Measurements from ENCODE around the gene GLS2. TPM values are rescaled to one million over a fixed set of nuclear protein-coding genes. Genes with fewer than 3 reads are reported as not detected.

GLS2 gene
- total and polyA plus RNA-seq, 2 experiments from 2014 or later, result 12.2 to 31.6 TPM

DNA sequence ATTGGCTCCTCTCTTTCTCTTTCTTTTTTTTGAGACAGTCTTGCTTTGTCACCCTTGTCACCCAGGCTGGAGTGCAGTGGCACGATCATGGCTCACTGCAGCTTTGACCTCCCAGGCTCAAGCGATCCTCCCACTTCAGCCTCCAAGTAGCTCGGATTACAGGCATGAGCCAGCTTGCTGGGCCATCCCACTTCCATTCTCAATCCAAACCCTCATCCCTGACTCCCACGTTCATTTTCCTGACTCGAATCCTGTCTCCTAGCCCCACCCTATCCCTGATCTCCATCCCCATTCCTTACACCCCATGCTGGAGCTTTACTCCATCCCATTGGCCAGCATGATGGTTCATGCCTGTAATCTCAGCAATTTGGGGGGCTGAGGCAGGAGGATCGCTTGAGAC lies 11.8 kb downstream of the GLS2 start (continued):
- TF ChIP-seq EZH2phosphoT487 (IDR thresholded peaks at IDR 0.05; ENCODE audit: unreplicated experiment) (no peak), POLR2AphosphoS5 (IDR thresholded peaks at IDR 0.05; ENCODE audit: low read depth) (no peak), ZNF114 (CRISPR knock-in tag; IDR thresholded peaks at IDR 0.05) (no peak), REST (IDR thresholded peaks at IDR 0.05; ENCODE audit: unreplicated experiment) (no peak), EZH2 (IDR thresholded peaks at IDR 0.05; ENCODE audit: low read depth, unreplicated experiment) (no peak)

GRCh38 chr12:56474389-56474788 lies 13.6 kb downstream of the GLS2 start:
- no peak overlapping the region for H3K27ac Mint-ChIP-seq
- no peak for DNase-seq (ENCODE audit: low spot score)
- TF ChIP-seq, protein P1, sequence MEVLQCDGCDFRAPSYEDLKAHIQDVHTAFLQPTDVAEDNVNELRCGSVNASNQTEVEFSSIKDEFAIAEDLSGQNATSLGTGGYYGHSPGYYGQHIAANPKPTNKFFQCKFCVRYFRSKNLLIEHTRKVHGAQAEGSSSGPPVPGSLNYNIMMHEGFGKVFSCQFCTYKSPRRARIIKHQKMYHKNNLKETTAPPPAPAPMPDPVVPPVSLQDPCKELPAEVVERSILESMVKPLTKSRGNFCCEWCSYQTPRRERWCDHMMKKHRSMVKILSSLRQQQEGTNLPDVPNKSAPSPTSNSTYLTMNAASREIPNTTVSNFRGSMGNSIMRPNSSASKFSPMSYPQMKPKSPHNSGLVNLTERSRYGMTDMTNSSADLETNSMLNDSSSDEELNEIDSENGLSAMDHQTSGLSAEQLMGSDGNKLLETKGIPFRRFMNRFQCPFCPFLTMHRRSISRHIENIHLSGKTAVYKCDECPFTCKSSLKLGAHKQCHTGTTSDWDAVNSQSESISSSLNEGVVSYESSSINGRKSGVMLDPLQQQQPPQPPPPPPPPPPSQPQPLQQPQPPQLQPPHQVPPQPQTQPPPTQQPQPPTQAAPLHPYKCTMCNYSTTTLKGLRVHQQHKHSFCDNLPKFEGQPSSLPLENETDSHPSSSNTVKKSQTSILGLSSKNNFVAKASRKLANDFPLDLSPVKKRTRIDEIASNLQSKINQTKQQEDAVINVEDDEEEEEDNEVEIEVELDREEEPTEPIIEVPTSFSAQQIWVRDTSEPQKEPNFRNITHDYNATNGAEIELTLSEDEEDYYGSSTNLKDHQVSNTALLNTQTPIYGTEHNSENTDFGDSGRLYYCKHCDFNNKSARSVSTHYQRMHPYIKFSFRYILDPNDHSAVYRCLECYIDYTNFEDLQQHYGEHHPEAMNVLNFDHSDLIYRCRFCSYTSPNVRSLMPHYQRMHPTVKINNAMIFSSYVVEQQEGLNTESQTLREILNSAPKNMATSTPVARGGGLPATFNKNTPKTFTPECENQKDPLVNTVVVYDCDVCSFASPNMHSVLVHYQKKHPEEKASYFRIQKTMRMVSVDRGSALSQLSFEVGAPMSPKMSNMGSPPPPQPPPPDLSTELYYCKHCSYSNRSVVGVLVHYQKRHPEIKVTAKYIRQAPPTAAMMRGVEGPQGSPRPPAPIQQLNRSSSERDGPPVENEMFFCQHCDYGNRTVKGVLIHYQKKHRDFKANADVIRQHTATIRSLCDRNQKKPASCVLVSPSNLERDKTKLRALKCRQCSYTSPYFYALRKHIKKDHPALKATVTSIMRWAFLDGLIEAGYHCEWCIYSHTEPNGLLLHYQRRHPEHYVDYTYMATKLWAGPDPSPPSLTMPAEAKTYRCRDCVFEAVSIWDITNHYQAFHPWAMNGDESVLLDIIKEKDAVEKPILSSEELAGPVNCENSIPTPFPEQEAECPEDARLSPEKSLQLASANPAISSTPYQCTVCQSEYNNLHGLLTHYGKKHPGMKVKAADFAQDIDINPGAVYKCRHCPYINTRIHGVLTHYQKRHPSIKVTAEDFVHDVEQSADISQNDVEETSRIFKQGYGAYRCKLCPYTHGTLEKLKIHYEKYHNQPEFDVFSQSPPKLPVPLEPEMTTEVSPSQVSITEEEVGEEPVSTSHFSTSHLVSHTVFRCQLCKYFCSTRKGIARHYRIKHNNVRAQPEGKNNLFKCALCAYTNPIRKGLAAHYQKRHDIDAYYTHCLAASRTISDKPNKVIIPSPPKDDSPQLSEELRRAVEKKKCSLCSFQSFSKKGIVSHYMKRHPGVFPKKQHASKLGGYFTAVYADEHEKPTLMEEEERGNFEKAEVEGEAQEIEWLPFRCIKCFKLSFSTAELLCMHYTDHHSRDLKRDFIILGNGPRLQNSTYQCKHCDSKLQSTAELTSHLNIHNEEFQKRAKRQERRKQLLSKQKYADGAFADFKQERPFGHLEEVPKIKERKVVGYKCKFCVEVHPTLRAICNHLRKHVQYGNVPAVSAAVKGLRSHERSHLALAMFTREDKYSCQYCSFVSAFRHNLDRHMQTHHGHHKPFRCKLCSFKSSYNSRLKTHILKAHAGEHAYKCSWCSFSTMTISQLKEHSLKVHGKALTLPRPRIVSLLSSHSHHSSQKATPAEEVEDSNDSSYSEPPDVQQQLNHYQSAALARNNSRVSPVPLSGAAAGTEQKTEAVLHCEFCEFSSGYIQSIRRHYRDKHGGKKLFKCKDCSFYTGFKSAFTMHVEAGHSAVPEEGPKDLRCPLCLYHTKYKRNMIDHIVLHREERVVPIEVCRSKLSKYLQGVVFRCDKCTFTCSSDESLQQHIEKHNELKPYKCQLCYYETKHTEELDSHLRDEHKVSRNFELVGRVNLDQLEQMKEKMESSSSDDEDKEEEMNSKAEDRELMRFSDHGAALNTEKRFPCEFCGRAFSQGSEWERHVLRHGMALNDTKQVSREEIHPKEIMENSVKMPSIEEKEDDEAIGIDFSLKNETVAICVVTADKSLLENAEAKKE (CRISPR knock-in tag; IDR thresholded peaks at IDR 0.05), result no peak
- TF ChIP-seq NANOG (IDR thresholded peaks at IDR 0.05; ENCODE audit: borderline replicate concordance) (no peak), JUNB (IDR thresholded peaks at IDR 0.05; ENCODE audit: unreplicated experiment) (no peak), EZH2 (IDR thresholded peaks at IDR 0.05; ENCODE audit: low read depth, unreplicated experiment) (no peak)
- H3K4me3 Mint-ChIP-seq, result no peak overlapping the region
- no peaks in the 10 kb centered on the region for H3K27me3 ChIP-seq (ENCODE audit: insufficient read depth)
- no peak overlapping the region for H3K27ac ChIP-seq (ENCODE audit: low read depth)
- no peaks in the 10 kb centered on the region; the same call in 1 of the 2 replicates for H3K4me1 ChIP-seq (ENCODE audit: insufficient read depth)
- H3K9me3 Mint-ChIP-seq, result no peaks in the 10 kb centered on the region
- H3K4me1 Mint-ChIP-seq, result peaks cover 6% of the 10 kb centered on the region; the same call in 2 of the 3 replicates
- H3F3A ChIP-seq (replicated peaks; ENCODE audit: low read depth), result peaks cover 9% of the 10 kb centered on the region; the same call in 1 of the 2 replicates
- H3K4me3 ChIP-seq, result no peak overlapping the region
- no peak for ATAC-seq
- no peak overlapping the region for H3K4me2 ChIP-seq
- peaks cover 10% of the 10 kb centered on the region for H3K36me3 ChIP-seq (ENCODE audit: insufficient read depth)
- no peaks in the 10 kb centered on the region for H3K9me2 ChIP-seq (ENCODE audit: insufficient read depth)
- H3K27me3 Mint-ChIP-seq (ENCODE audit: insufficient read depth, low read depth, poor library complexity), result peaks cover 4% of the 10 kb centered on the region
- no peak overlapping the region for H2AFZ ChIP-seq
- peaks cover 29% of the 10 kb centered on the region for H3K36me3 Mint-ChIP-seq (ENCODE audit: low read depth)
- H4K20me1 ChIP-seq (replicated peaks; ENCODE audit: insufficient read depth), result peaks cover 5% of the 10 kb centered on the region; the same call in 1 of the 2 replicates
- H3K79me2 ChIP-seq (replicated peaks; ENCODE audit: insufficient read depth), result peaks cover 7% of the 10 kb centered on the region
